Ecto neural progenitor cell (in vitro differentiated cells): ENCODE measurements around the gene CDH4.

Source experiments
- DNase-seq: peaks from one replicate; pipeline ENCODE4 v3.0.0-alpha.2; 2018; ENCODE audit warnings: low spot score

The CDH4 gene

DNA sequence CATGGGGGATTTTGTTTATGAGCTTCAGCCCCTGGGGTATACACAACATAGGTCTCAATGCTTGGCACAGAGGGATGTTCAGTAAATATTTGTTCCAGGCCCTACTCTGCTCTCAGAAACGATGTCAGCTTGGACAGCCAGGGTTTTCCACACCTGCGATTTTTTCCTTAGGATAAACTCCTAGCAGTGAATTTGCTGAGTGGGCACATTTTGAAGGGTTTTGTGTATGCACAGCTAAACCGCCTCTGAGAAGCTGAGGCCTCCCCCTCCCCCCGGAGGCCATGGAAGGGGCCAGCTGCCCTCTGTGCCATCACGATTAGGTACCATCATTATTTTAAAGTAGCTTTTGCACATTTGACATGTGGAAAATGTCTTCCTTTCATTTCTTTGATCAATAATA is 614.1 kb downstream of the CDH4 start:
- DNase-seq = no peak

DNA sequence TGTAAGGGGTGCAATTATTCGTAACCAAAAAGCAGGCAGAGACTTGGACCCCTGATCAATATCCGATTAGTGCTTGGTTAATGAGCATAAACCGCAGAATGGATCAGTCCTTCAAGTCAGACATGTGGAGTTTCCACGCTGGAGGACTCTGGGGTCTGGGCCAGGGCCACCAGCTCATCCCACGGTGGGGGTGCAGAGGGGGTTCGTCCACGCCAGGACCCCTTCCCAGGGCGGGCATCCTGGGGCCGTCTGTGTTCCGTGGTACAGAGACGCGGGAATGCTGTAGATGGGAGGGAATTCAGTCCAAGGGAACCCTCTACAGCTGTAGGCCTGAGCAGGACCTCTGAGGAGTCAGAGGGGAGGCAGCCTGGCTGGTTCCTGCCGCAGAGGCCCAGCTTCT is 615.9 kb downstream of the CDH4 start:
- DNase-seq = no peak

DNA sequence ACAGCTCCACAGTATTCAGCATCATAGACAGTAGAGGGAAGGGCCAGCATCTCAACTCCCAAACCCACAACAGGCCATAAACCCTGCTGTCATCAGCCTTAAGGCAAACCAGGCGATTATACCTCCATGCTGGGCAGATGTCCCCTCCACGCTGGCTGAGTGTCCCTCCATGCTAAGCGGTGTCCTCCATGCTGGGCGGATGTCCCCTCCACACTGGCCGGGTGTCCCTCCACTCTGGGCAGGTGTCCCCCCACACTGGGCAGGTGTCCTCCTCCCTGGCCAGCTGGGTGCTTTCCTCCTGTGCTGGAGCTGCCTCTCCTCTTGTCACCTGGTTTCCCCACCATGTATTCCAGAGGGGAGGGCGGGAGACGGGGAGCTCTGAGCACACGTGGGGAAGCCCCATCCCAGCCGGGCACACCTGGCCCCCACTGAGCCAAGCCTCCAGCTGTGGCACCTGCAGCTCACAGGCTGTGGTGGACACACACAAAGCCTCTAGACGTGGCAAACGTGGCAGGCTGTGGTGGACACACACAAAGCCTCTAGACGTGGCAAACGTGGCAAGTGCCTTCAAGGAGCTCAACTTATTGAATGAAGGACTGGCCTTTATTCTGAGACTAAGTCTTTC is 616.5 kb downstream of the CDH4 start:
- DNase-seq = no peak

DNA sequence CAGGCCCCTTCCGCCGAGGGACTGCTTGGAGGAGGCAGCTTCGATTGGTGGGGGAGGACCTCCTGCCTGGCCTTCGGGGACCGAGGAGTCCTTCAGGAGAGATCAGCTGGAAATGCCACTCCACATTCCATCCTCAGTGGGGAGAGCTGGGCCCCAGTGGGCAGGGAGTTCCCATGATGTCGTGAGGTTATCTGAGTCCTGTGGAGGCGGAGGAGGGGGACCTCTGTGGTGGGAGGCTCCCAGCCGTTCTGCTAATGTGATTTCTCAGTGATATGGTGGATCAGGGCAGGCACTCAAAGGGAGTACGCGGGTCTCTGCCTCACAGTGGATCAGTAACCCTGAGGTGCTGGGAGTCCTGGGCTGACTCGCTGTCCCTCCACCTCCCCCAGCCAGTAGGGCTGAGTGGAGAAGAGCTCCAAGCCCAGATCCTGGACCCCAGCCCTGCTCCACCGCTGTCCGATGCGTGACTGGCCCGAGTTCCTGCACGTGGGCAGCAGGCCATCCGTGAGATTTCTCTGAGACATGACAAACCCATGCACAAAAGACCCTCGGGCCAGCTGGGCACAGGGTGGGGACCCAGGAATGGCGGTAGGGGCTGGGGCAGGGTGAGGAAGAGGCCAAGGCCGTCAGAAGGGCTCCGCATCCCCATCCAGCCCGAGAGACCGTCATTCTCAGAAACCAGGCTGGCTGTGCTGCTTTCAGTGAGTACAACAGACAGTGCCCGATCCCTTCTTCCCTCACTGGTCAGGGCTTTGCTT is 617.9 kb downstream of the CDH4 start:
- DNase-seq = no peak

DNA sequence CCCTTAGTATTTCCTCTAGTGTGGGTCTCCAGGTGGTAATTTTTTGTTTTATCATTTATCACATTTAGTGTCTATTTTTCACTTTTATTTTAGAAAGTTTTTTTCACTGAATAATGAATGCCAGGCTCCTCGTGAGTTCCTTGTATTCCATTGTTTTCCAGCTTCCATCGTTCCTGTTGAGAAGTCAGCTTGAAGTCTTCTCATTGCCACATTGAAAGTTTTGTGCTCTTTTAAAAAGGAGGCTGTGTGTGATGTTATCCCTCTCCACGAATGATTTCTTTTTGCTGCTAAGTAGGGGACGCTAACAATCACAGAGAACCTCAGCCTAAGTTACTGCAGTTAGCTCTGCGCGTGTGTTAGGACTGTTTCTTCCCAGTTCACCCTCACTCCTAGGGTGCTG is 619.1 kb downstream of the CDH4 start:
- DNase-seq = no peak

DNA sequence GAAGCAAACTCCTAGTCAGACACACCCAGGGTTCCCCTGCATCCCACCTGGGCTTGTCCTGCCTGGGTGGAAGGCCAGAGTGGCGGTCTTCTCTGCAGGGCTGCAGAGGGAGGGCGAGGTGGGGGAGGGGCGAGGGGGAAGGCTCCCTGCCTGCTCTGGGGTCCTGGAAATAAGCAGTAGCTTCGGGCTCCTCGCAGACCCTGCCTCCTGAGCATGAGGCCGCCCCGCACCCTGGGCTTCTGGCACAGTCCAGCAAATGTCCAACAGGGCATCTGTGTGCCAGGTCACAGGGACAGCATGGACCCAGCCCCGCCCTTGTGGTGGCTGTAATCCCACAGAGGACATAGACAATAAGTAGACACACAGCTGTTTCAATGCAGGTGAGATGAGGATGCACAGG is 619.9 kb downstream of the CDH4 start:
- no peak for DNase-seq

DNA sequence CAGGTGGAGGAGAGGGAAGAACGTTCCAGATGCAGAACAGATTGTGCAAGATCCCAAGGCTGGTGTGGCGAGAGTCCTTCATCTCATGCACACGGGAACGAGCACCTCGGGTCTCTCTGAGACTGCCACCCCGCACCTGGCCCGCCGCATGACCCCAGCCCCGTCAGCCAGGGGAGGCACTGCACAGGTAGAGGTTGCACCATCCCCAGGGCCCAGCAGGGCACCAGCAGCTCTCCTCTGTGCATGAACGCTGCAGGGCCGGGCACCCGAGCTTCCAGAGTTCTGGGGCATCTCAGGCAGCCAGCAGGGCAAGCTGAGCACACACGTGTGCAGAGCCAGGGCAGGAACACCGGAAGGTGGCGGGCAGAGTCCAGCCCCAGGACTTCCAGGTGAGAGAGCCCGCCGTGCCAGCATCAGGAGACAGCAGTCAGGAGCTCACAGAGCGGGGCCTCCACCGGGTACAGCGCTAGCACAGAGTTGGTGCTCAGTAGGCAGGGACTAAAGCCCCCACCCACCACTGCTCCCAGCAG is 620.4 kb downstream of the CDH4 start:
- no peak for DNase-seq

DNA sequence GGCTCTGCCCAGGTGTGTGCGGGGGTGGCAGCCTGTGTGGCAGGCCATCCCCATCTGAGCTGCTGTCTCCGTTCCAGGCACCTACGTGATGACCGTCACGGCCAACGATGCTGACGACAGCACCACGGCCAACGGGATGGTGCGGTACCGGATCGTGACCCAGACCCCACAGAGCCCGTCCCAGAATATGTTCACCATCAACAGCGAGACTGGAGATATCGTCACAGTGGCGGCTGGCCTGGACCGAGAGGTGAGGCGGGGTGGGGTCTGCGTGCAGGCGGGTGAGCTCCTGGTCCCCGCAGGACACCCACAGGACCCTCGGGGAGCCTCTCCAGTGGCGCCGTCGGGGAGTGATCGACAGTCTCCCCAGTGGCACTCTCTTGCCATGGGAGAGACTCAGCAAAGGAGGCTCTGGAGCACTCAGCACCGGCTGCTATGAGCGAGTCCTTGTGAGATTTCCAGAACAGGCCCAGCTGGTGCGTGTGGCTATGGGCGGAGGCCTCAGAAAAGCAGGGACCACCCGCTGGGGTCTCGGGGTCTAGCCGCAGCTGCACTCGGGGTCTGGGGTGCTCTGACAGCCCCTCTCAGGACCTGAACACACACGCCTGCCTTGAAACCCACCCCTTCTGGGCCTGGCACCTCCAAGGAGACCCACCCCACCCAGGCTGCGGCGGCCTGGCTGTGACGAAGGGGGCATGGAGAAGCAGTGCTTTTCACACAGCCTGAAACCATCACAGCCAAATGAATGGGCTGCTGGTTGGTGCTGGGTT is 621.8 kb downstream of the CDH4 start:
- no peak for DNase-seq

DNA sequence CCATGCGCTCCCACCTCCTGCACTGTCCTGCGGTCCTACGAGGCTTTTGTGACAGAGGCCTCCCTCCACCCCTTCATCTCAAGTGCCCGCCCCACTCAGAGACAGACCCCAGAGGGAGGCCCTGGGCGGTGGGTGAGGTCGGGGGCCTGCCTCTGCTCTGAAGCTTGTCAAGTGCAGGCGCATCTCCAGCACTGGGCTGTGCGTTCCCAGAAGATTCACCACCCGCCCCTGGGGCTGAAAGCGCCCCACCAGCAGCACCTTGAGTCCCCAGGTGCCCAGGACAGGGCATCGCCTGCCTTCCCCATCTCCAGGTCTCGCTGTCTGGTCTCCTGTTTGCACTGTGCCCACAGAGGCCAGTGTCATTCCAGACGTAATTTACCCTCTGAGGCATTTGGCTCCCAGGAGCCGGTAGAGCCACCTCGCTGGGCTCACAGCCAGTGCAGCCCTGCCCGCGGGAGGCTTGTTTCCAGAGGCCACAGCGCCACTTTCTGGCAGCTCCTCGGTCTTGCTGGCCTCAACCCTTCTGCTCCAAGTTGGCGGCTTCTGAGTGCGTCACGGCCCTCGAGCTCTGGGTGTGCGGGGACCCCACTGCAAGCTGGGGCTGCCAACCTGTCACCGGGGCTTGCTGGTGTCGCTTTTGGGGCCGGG is 622.5 kb downstream of the CDH4 start:
- peak; percentile 71 for DNase-seq

DNA sequence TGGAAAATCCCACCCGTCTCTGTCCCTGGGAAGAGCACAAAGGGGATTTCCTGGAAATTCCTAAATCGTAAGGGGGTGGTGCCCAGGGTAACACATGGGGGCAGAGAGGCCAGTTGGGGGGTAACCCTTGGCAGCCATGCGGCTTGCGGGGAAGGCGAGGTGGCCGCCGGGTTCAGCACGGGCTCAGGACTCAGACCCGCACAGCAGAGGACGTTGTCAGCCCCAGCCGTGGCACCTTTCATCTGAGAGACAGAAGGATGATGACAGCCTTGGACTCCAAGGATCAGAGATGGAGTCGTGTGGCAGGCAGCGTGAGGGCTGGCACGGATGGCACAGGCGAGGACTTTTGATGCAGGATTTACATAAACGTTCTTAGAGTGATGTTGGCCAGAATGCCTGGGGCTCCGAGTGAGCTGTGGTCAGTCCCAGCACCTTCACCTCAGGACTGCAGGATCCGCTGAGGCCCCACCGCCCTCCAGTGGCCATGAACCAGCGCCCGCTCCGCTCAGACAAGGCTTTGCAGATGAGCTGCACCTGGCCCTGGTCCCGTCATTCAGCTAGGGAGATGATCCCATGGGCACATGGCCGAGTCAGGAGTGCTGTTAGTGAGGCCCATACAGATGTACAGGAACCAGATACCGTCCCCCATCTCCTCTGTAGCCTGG is 623.3 kb downstream of the CDH4 start:
- DNase-seq = no peak

DNA sequence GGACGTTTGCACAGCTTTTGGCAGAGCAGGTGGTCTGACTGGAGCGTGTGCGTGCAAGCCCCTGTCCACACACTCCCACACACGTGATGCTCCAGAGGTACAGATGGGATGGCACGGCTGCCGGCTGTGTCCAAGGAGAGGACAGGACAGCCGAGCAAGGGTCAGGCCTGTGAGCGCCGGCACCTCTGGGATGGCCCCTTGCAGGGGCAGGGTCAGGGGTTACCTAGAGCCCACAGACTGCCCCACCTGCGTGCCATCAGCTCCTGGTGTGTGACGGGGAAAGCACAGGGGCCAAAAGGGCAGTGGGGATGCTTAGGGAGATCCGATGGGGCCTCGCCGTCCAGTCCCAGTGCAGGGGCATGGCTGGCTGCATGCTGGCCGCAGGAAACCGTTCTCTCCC is 623.9 kb downstream of the CDH4 start:
- DNase-seq = no peak

DNA sequence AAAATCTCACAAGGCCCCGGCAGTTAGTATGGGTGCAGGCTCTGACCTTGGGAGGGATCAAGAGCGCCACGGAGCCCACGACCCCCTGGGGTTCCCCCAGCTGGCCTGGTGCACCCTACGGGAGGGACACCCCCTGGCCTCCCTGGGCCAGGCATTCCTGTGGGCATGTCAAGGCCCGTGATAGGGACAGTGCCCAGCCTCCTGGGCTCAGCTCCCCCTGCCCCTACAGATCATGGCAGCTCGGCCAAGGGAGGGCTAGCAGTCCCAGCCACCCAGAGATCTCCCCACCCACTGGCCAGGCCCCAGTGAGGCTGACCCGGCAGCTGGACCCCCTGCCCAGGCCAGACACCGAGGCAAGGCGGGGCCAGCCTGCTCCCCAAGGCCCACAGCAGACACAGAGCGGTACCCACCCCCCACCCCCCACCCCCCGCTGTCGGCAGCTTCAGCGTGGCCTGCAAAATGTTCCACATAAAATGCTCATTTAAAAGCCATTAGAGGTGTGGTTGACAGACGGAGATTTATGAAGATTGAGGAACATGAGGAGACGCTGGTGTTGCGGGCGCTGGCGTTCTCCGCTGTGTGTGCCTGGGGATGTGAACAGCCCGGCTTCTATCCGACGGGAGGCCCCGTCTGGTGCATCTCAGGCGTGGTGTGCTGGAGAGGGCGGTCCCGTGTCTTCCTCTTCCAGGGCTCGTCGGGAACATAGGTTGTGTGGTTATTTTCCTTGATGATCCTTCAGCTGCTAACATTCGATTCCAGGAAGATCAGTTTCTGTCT is 625.1 kb downstream of the CDH4 start:
- no peak for DNase-seq

DNA sequence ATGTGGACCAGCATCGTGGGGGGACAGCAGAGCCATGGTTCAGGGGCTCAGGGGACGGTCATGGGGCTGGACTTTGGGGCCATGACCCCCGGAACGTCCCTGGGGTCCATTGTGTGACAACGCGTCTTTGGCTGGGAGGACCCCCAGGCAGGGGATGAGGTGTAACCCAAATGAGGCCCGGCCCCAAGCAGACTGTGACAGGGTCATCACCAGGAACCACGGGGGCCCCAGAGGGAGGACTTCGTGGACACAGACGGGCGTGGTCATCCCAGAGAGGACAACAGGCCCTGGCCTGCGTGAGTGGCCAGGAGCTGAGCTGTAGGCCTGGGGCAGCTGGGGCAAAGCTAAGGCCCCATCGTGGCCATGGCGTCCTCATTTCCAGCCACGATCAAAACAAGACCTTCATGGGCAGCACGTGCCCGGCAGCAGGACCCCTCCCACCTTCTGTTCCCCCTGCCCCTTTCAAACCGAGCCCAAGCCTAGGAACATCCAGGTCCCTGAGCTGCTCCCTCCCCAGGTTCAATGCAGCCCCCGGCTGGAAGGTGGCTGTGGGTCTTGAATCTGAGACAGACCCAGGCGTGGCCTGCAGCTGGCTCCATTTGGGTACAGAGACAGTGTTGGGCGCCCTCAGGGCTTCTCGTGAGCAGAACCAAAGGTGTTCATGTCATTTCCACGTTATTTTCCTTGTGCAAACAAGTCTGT is 625.9 kb downstream of the CDH4 start:
- DNase-seq = no peak

DNA sequence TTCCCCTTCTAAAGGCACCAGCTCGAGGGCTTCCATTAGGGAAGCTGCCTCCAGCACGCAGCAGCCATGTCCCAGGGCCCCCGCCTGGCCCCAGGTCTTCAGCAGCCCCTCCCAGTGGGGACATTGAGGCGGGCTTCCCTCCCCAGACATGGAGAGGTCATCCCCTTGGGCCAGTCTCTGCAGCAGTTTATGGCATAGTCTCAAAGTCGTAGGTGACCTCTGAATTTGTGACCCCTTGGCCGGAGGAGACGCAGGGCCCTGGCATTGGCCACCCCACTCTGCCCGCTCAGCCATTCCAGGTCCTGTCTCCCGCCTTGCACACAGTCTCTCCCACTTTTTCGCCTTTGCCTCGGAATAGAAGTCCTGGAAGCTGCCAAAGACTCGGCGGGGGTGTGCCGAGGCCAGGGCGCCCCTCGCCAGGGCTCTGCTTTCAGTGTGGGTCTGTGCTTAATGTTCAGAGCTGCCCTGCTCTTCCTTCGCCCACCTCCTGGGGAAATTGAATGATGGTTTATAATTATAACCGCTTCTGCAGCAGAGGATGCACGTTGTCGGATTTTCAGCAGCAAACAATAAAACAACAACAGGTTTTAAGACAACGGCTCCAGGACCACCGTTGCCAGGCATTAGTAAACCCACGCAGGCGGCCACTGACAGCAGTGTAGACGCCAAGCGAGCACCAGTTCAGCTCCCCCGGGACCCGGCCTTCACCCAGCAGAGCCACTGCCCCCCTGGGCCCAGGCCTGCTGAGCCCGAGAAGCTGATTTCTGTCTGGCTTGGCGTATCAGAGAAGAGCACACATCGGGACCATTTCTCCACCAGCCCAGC is 626.6 kb downstream of the CDH4 start:
- no peak for DNase-seq

DNA sequence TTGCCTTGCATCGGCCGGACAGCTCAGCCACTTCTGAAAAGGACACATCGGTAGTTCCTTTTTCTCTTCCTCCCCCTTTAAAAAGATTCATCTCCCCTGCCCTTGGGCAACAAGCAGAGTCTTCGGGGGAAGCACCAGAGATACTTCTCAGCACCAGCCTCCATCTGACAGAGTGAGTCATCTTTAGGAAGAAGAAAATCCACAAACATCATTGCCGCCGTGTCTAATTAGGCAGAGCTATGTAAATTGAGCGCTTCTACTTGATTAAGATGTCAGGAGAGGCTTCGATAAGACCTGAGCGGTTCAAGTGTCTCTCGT is 627.2 kb downstream of the CDH4 start:
- no peak for DNase-seq

DNA sequence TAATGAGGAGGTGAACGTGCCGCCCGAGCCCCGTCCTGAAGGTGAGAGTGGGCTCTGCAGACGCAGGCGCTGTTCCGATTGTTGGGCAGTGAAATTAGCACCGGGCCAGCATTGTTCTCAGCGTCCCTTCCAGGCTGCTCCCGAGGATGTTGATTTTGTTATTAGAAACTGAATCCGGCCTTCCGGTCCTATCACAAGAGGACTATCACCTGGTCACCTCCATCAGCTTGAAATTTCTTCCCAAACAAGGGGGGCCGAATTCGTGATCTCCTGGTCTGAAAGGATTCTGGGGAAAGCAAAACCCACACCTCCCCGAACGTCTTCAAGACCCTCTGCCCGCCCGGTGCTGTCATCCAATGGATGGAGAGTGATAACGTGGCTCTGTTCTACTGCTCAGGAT is 627.6 kb downstream of the CDH4 start:
- DNase-seq = no peak

DNA sequence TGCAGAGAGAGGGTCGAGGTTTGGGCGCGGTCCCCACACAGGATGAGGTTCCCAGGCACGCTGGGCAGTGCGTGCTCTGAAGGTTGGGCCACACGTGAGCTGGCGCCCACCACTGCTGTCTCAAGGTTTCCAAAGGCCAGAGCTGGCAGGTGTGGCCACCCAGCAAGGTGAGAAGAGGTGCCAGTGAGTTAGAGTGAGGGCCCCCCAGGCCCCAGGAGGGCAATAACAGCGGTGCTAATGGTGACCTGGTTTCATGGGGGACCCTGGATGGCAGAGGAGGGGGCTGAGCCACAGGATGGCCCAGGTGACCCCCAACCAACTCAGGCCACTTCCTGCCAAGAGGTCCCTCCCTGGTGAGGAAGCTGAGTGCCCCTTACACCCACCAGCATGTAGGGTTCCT is 628.6 kb downstream of the CDH4 start:
- DNase-seq = no peak

DNA sequence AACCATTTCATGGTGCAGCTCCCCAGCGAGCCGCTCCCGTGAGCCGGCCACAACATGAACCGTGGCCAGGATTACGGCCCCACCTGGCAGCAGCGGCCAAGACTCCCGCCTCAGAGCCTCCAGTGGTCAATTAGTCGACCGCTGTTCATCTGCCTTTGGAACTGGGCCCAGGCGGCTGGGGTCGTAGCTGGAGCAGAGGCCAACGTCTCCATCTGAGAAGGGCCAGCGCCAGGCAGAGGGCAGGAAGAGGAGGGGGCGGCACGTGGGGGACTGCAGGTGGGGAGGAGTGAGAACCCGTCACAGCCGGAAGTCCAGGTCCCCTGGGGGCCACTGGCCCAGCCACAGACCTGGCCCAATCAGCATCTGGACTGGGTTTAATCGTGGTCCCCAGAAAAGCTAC is 629.4 kb downstream of the CDH4 start:
- no peak for DNase-seq

DNA sequence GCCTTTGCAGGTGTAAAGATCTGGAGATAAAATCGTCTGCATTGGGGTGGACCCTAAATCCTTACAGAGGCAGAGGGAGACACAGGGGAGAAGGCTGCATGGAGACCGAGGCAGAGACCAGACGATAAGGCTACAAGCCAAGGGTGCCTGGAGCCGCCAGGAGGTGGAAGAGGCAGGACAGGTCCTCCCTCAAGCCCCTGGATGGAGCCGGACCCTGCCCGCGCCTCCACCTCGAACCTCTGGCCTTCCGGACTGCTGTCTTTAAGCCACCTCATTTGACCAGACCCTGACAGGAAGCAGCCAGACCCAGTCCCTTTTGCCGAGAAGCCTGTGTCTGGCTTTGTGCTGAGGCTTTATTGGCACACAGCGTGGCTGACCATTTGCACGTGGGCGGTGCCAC is 629.8 kb downstream of the CDH4 start:
- no peak for DNase-seq
